Colonic mucosa (tissue), 4 donors: Measurements from ENCODE around the gene COMMD1. TPM values are rescaled to one million over a fixed set of nuclear protein-coding genes. Genes with fewer than 3 reads are reported as not detected.
A peak's percentile ranks its signal among the peaks of the same experiment; 100 is the strongest.
"Not testable (repeated sequence)": the region's sequence is repeated elsewhere in the genome, so short reads cannot be mapped to it uniquely, and the experiment has no call there.

Experiments
- DNase-seq: peaks from one replicate; pipeline ENCODE4 v3.0.0-alpha.2; 2020
- H3K27ac ChIP-seq: fragments of 200-600 bp; one replicate; pipeline ENCODE4 v1.8.0; 2021
- H3K27me3 ChIP-seq: fragments of 200-600 bp; one replicate; pipeline ENCODE4 v1.8.0; 2021
- H3K36me3 ChIP-seq: fragments of 200-600 bp; one replicate; pipeline ENCODE4 v1.8.0; 2021
- H3K4me1 ChIP-seq: fragments of 200-600 bp; one replicate; pipeline ENCODE4 v1.8.0; 2021; ENCODE audit warnings: mild to moderate bottlenecking
- H3K4me3 ChIP-seq: fragments of 200-600 bp; one replicate; pipeline ENCODE4 v1.8.0; 2021
- H3K9ac ChIP-seq, 2 donors: one replicate each; pipeline ENCODE4 v1.7.0; 2013; ENCODE audit warnings: control low read depth in 2 of 2, low read depth in 2 of 2, low read length in 2 of 2
- H3K9me3 ChIP-seq: fragments of 200-600 bp; one replicate; pipeline ENCODE4 v1.8.0; 2021
- intact Hi-C: fragments of 100-400 bp; cut with DNase I; formaldehyde crosslinking; loops from one replicate; pipeline ENCODE4 v1.14.1; 2022
- total RNA-seq, 2 donors: library from RNA; stranded (reverse); fragmentation: NEBNext Ultra II Directional in 1 of 2; extraction: Animal tissue kit (Norgen Biotek cat#: 25700) in 1 of 2; gene quantifications; one replicate each; pipeline ENCODE4 v1.2.1, GENCODE V29; 2021
- TF ChIP-seq, protein P1 (sequence below): fragments of 200-600 bp; IDR thresholded peaks from one replicate; pipeline ENCODE4 v1.8.0; 2022; ENCODE audit warnings: antibody characterized with exemption, mild to moderate bottlenecking
- donor health status: healthy.
- donor health status: DM: no; HTN: no; CAD: no.
- donor health status: DM: no; HTN: no; CAD: no.

COMMD1 gene
- total RNA-seq, 2 donors from 2014 or later, result 22.2 to 24.4 TPM

DNA sequence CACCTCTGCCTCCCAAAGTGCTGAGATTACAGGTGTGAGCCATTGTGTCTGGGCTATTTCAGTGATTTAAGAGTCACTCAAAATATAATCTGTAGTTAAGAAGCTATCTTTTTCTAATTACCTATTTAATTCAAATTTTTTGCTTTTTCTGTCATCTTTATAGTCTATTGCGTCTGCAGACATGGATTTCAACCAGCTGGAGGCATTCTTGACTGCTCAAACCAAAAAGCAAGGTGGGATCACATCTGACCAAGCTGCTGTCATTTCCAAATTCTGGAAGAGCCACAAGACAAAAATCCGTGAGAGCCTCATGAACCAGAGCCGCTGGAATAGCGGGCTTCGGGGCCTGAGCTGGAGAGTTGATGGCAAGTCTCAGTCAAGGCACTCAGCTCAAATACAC lies 95.1 kb downstream of the COMMD1 start:
- TF ChIP-seq, protein P1, sequence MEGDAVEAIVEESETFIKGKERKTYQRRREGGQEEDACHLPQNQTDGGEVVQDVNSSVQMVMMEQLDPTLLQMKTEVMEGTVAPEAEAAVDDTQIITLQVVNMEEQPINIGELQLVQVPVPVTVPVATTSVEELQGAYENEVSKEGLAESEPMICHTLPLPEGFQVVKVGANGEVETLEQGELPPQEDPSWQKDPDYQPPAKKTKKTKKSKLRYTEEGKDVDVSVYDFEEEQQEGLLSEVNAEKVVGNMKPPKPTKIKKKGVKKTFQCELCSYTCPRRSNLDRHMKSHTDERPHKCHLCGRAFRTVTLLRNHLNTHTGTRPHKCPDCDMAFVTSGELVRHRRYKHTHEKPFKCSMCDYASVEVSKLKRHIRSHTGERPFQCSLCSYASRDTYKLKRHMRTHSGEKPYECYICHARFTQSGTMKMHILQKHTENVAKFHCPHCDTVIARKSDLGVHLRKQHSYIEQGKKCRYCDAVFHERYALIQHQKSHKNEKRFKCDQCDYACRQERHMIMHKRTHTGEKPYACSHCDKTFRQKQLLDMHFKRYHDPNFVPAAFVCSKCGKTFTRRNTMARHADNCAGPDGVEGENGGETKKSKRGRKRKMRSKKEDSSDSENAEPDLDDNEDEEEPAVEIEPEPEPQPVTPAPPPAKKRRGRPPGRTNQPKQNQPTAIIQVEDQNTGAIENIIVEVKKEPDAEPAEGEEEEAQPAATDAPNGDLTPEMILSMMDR, result no peak
- intact Hi-C loops, result no loop called here
- Histone ChIP-seq H3K9ac (no peak overlapping the region), H3K9me3 (no peaks in the 10 kb centered on the region), H3K4me1 (no peaks in the 10 kb centered on the region), H3K27ac (no peak overlapping the region), H3K4me3 (no peak overlapping the region), H3K36me3 (no peaks in the 10 kb centered on the region), H3K27me3 (no peaks in the 10 kb centered on the region)
- DNase-seq, result no peak

DNA sequence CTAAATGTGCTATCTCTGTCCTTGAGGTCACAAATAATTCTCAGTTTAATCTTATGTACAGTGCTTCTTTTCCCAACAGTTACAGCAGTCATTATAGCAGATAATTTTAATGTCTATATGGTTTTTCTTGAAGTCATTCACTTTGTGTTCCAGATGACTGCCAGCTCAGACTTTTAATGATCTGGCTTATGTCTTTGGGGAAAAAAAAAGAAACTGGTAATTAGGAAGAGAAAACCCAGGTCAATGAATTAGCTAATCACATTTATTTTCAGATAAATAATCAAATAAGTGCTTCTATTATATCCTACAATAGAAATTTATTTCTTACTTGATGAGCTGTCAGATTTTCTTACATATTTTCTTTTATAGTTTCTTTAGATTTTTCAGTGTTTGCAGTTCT lies 96.0 kb downstream of the COMMD1 start:
- no peak for DNase-seq
- TF ChIP-seq, protein P1, result no peak
- intact Hi-C loops, result no loop called here
- Histone ChIP-seq H3K9me3 (no peaks in the 10 kb centered on the region), H3K4me3 (no peak overlapping the region), H3K9ac (no peak overlapping the region), H3K36me3 (no peaks in the 10 kb centered on the region), H3K27ac (no peak overlapping the region), H3K27me3 (no peaks in the 10 kb centered on the region), H3K4me1 (no peaks in the 10 kb centered on the region)

DNA sequence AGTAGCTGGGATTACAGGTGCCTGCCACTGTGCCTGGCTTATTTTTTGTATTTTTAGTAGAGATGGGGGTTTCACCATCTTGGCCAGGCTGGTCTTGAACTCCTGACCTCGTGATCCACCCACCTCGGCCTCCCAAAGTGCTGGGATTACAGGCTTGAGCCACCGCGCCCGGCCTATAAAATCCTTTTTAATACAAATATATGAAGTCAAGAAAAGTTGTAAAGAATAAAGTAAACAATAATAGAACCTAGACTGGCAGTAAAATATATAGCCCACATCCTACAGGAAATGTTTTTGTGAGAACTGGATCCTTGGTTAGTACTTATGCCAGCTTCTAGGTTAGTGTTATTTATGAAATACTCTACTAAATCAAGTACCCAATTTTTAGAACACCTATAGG lies 99.0 kb downstream of the COMMD1 start:
- H3K27ac ChIP-seq, H3K27me3 ChIP-seq: not testable (repeated sequence)

GRCh38 chr2:62007555-62007954 lies 102.1 kb downstream of the COMMD1 start:
- intact Hi-C loops, result no loop called here
- Histone ChIP-seq H3K9me3 (no peaks in the 10 kb centered on the region), H3K36me3 (no peaks in the 10 kb centered on the region), H3K27ac (no peak overlapping the region), H3K27me3 (no peaks in the 10 kb centered on the region), H3K4me1 (no peaks in the 10 kb centered on the region), H3K4me3 (no peak overlapping the region), H3K9ac (no peak overlapping the region)
- DNase-seq, result no peak
- TF ChIP-seq, protein P1, result no peak

More for the DNA sequence above, 99.0 kb downstream of the COMMD1 start:
- H3K36me3 ChIP-seq, H3K9me3 ChIP-seq, H3K4me1 ChIP-seq, H3K9ac ChIP-seq, intact Hi-C loops, H3K4me3 ChIP-seq: not testable (repeated sequence)
- DNase-seq, result peak; percentile 28

- Histone ChIP-seq H3K27me3 (no peaks in the 10 kb centered on the region), H3K36me3 (no peaks in the 10 kb centered on the region), H3K9me3 (no peaks in the 10 kb centered on the region), H3K9ac (no peak overlapping the region), H3K27ac (no peak overlapping the region), H3K4me3 (no peak overlapping the region), H3K4me1 (peaks cover 5% of the 10 kb centered on the region)
- no peak for DNase-seq
- TF ChIP-seq, protein P1, result no peak
- intact Hi-C loops, result no loop called here
Observed at GRCh38 chr2:62010632-62011256, 105.3 kb downstream of the COMMD1 start.

DNA sequence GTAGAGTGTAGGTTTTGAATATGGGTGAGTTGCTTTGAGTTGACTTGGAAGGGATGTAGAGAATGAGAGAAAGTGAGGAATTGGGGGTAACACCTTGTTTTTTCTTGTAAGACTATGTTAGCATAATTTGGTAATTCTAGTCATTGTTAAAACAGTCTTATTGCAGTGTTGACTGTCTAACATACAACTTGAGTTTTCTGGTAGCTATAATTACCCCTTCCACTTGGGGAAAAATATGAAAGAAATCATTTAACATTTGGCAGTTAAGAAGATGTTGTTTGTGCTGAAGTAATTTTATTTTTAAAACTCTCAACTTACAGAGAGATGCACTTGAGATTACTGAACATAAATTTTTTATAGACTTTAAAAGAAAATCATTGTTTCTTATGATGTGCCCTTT lies 108.2 kb downstream of the COMMD1 start:
- DNase-seq, result no peak
- TF ChIP-seq, protein P1, result no peak
- Histone ChIP-seq H3K36me3 (no peaks in the 10 kb centered on the region), H3K4me1 (peaks cover 5% of the 10 kb centered on the region), H3K27me3 (no peaks in the 10 kb centered on the region), H3K9me3 (no peaks in the 10 kb centered on the region), H3K9ac (no peak overlapping the region), H3K27ac (no peak overlapping the region), H3K4me3 (no peak overlapping the region)
- intact Hi-C loops, result no loop called here
